HL-60 (cell line): ENCODE data around the gene RUSF1.

Experiments
- CTCF ChIP-seq: IDR thresholded peaks from one replicate; pipeline ENCODE4 v1.5.1; 2011; ENCODE audit warnings: low read length, control low read depth, inconsistent platforms; ENCODE audit not compliant: insufficient read depth
- GABPA ChIP-seq: IDR thresholded peaks from 2 replicates; pipeline ENCODE4 v1.6.1; 2012; ENCODE audit warnings: low read depth
- POLR2AphosphoS5 ChIP-seq: IDR thresholded peaks from 2 replicates; pipeline ENCODE4 v1.6.1; 2012; ENCODE audit warnings: low read depth
- REST ChIP-seq: IDR thresholded peaks from 2 replicates; pipeline ENCODE4 v1.6.1; 2012; ENCODE audit warnings: low read depth; ENCODE audit not compliant: insufficient replicate concordance
- SPI1 ChIP-seq: IDR thresholded peaks from 2 replicates; pipeline ENCODE4 v1.6.1; 2012; ENCODE audit warnings: low read depth, mild to moderate bottlenecking, borderline replicate concordance

DNA sequence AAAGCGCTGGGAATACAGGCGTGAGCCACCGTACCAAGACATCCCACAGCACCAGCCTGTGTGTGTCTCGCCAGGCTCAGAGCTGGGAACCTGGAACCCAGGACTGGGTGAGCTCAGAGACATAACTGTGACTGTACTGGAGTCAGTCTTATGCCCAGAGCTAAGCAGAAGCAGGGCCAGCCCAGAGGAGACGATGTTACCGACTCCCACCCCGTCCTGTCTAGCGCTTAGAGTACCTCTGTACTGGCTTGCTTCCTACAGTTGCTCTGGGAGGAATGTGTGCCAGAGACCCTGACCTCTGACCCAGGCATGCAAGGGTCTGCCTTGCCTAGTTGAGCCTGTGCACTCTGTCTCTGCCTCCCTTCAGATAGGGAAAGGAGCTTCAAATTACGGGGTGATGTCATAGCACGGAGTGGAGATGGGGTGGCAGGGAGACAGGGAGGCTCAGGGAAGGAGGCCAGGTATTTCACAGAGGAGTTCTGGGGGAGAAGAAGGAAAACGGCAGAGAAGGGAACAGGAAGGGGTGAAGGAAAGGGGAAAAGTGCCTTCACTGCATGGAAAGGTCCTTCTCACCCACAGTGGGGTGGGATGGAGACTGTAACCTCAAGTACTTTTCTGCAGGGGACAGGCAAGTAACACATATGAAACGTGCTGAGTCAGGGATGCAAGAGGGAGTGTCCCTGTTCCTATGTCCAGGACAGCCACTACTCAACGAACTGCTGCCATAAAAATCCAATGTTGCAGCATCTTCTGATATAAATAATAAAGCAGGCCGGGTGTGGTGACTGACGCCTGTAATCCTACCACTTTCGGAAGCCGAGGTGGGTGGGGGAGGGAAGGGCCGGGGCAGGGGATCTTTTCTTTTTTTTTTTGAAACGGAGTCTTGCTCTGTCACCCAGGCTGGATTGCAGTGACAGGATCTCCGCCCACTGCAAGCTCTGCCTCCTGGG lies 54.7 kb downstream of the RUSF1 start:
- TF ChIP-seq CTCF: no peak
- 0 out of 2 replicates have a peak, but pooled peaks have one; percentile 16 for TF ChIP-seq POLR2AphosphoS5
- TF ChIP-seq GABPA: no peak
- TF ChIP-seq SPI1: no peak
- TF ChIP-seq REST: no peak
